Inflammatory macrophage (primary cell): ENCODE results near the gene RAD23B.

ENCODE experiments used
- DNase-seq, 2 donors: peaks; one replicate each; pipeline ENCODE4 v3.0.0-alpha.2; 2020 to 2022

Gene RAD23B

DNA sequence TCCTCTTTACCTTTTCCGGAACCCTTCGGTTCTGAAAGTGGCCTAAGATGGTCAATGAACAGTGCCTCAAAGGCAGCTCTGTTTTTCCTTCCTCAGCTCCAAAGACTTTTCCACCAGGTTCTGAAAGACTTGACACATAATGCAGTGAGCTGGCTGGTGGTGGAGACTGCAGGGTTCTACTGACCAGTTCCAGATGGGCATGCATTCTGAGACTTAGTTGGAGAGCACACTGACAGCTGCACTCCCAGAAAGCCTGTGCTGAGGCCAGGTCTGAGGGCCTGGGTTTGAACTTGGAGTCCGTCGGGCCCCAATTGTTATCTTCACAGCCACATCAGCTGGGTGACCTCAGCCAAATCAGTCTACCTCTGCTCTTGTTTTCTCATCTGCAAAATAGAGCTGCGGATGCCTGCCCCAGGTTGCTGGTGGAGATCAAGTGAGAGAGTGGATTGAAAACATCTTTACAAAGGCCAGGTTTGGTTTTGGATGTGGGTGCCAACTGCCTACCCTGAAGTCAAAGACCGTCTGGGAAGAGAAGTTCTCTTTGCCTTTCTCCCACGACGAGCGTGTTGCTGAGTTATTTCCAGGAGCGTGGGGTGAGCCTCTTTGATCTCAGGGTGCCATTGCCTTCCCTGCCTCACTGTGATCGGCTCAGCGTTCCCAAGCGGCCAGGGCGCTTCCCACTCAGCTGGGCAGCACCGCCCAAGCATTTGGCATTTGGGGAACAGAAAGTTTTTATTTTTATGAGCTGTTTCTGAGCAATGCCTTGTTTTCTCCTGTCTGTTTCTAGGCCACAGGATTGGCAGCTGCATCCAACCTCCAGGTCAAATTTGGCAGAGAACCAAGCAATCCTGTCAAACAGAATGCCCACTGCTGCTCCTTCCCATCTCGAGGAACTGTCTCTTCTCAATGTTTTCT, 54.9 kb downstream of the RAD23B start:
- peak; percentile 63 to 82 for DNase-seq

GRCh38 chr9:107338911-107339659, 56.0 kb downstream of the RAD23B start:
- no peak for DNase-seq

GRCh38 chr9:107340920-107341632, 58.0 kb downstream of the RAD23B start:
- peak; percentile 54 to 71 for DNase-seq

GRCh38 chr9:107342476-107343161, 59.5 kb downstream of the RAD23B start:
- no peak for DNase-seq

DNA sequence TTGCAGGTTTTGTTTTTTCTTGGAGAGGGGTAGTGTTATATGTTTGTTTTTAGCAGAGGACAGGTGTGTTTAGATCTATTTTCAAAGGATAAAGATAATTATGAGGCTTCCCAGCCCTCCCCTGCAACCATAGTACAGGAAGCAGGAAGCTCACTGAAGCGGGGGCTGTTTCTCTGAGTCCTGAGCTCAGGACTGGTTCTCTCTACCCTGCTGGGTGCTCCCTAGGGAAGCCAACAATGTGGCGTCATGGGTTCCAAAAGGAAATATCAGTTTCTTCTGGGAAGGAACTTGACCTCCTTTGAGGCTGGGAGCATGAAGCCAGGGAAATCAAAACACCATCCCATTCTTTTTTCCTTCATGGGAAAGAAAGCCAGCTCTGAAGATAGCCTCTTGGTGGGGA, 62.2 kb downstream of the RAD23B start:
- no peak for DNase-seq

DNA sequence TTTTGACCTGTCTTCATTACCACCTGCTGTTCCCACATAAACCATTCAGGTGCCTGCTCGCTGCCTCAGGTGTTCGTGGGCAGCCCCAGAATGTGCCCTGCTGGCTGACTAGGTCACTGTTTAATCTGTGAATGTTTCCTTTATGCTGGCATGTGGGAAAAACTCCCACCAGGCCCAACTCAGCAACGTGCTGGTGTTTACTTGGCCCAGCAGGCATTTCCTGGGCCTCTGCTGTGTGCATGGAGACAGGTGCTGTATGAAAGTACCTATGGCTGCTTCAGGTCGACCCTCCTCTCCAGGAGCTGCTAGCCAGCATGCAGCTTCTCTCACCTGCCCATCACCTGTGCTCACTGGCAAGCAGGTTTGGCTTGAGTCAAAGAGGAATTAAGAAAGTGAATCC, 65.8 kb downstream of the RAD23B start:
- DNase-seq = no peak

DNA sequence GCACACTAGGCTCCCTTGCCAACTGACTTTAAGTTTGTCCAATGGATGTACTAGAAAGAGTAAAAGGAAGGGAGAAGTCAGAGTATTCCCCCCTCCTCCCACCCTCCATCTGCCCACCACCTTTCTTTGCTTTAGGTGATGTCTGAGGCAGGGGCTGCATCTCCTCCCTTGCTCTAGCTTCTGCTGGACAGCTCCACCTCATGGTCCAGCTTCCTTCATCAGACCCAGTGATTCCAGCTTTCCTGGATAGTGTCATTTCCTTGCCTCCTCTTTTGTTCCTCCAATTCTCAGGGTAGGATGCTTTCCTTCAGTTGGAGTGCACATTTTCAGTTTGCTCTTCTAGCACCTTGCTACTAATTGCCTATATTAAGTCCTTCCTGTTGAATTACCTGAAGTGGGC, 67.4 kb downstream of the RAD23B start:
- no peak for DNase-seq

- no peak for DNase-seq
These were observed 68.4 kb downstream of the RAD23B start for GRCh38 chr9:107351382-107352045.

GRCh38 chr9:107355394-107355793, 72.3 kb downstream of the RAD23B start:
- DNase-seq = no peak

DNA sequence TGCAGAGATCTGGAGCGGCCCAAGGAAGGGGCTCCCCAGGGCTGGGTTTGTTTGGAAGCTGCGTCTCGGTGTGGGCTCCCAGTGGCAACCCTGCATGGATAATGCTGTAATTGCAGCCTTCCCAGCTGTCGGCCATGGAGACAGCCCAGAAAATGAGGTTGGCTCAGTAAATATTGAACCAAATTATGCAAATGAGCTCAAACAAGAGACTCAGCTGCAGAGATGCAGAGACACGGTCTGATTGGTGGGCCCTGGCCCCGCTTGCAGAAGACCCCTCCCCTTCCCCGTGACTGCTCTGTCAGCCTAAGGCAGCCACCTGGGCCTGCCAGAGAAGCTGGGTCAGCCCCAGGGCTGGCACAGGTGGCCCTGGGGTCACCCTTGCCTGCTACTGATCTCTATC, 75.9 kb downstream of the RAD23B start:
- no peak for DNase-seq

DNA sequence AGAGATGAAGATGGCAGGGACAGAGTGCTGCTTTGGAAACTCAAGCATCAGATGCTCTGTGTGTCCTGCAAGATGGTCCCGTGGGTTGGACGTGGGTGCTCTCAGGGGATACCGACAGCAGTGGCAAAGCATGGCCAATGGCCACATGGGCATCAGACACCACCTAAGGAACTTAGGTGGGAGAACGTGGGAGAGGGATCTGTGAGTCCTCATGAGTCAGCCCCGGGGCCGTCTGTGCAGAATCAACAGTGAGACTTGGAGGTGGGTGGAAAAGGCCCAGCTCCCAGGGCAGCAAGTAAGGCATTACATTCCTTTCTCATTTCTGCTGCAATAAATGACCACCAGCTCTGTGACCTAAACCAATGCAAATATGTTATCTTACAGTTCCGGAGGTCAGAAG, 77.0 kb downstream of the RAD23B start:
- DNase-seq = no peak

DNA sequence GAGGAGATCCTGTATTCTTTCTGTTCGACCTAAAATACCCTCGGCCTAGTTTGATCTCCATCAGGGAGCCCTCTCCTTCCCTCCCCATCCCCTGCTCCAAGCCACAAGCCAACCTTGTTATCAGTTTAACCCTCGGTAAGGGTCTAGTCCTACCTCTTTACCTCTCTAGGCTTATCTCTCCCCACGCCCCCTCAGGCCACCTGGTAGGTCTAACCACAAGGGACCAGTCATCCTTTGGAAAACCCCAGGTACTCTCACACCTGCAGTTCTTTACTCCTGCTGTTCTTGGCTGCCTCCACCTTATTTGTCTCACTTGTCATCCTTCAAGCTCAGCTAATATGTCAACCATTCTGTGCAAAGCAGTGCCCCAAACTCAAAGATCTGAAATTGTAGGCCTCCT, 78.7 kb downstream of the RAD23B start:
- DNase-seq = no peak

DNA sequence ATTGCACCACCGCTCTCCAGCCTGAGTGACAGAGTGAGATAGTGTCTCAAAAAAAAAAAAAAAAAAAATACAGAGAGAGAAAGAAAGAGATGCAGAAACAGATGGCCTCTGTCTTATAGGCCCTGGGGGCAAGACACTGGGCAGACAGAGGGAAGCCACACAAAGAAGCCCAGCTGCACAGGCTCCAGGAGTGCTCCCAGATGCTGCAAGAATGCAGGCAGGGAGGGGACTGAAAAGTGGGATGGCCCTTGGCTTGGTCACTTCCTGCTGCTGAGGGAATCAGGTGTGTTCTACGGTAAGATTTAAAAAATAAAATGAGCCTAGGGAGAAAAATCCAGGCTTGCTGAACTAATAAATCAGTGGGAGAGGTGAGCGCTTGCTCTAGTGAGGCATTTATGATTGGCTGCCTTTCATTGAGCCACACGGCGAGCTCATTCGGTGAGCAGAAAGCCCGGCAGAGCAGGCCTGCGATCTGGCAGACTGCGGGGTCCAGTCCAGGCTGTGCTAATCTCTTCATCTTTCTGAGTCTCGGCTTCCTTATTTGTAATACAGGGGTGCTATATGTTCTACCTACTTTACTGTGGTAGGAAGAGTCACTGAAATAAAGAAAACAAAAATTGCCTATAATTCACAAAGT, 80.6 kb downstream of the RAD23B start:
- DNase-seq = no peak

DNA sequence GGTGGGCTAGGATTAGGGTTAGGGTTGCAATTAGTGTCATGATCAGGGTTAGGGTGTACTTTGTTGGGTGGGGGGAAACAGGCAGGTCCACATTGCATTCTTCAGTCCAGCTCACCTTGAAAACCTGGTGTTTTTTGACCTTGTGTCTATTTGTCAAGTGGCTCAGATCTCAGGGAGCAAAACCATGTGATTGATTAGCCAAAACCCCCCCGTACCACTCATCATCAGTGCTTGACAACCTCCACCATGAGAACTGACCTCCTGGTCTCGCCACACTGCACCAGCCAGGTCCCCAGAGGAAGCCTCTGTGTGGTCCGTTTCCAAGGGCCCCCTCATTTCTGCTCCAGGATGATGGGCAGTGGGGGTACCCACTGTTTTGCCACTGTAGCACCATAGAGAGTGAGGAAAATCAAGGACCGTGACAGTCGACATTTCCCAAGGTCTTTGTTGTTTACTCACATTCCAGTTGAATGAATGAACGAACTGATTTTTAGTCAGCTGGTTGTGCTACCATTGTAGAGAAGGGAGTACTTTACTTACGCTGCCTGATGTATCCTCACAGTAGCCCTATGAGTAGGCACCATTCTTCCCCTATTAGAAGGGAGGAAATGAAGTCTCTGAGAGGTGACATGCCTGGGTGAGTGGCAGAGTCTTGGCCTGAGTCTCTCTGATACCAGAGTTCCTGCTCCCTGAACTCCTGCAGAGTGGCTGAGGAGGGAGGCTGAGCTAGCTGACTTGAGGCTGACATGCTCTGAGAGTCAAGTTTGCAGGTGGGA, 84.8 kb downstream of the RAD23B start:
- DNase-seq = no peak

DNA sequence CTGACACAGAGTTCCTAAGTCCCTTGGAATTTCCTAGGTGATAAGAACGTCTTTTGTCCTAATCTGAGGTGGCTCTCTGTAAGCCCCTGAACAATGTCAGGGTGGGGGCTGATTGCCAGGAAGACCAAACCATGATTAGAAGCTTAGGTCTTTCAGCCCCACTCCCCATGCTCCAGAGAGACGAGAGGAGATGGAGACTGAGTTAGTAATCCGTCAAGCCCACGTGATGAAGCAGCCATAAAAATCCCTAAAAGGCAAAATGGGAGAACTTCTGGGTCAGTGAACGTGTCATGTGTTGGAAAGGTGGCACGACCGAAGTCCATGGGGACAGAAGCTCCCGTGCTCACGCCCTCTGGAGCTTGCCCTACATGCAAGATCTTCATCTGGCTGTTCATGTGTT, 85.6 kb downstream of the RAD23B start:
- no peak for DNase-seq

DNA sequence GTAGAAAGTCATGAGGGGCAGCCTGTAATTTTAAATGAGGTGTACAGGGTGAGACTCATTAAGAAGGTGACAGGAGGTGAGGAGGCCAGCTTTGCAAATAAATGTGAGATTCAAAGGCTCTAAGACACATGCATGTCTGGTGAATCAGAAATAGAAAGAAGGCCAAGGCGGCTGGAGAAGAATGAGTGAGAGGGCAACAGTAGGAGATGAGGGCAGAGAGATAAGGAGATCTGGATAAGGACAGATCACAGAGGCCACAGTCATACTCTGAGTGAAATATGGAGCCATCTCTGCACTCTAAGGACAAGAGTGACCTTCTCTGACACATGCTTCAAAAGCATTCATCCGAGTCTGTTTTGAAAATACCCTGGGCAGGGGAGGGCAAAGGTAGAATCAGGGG, 90.7 kb downstream of the RAD23B start:
- DNase-seq = no peak

DNA sequence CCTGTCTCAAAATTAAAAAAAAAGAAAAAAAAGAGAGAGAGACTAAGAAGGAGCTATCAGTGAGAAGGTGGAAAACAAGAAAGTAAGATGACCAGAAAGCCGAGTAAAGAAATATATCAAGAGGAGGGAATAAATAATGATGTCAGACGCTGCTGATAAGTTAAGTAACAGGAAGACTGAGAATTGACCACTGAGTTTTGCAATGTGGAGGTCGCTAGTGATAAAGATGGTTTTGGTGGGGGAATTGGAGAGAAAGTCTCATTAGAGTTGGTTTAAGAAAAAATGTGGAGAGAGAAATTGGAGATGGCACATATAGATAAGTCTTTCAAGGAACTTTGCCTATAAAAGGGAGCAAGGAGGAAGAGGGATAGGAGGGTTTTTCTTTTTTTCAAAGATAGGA, 91.9 kb downstream of the RAD23B start:
- DNase-seq = peak in 1 of 2 donors; percentile 8

GRCh38 chr9:107375651-107376369, 92.7 kb downstream of the RAD23B start:
- DNase-seq = peak; percentile 86 to 93

DNA sequence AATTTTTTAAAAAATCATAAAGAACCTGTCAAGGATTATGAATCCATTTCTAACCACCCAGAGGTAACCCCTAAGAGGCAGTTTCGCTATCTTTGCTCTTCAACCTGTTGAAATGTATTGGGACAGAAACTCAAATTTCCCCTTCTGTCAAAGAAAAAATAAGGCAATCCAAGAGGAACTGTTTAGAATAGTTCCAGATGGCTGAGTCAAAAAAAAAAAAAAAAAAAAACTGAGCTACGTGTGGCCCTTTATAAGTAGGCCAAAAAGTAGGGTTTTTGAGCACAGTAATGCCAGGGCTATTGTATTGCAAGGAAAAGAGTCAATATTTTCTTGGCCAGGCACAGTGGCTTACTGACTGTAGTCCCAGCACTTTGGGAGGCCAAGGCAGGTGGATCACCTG, 94.9 kb downstream of the RAD23B start:
- DNase-seq = peak; percentile 30 to 43
